ENCODE results near the gene TRIM33. TPM values are rescaled to one million over a fixed set of nuclear protein-coding genes. Genes with fewer than 3 reads are reported as not detected.
"Not testable (repeated sequence)": the region's sequence is repeated elsewhere in the genome, so short reads cannot be mapped to it uniquely, and the experiment has no call there.

TRIM33 gene
- total and polyA plus RNA-seq, 2 of the 8 experiments (the other 6 are each of a cell fraction or from before 2014, with no cell fraction given), result 17.1 to 52.3 TPM

DNA sequence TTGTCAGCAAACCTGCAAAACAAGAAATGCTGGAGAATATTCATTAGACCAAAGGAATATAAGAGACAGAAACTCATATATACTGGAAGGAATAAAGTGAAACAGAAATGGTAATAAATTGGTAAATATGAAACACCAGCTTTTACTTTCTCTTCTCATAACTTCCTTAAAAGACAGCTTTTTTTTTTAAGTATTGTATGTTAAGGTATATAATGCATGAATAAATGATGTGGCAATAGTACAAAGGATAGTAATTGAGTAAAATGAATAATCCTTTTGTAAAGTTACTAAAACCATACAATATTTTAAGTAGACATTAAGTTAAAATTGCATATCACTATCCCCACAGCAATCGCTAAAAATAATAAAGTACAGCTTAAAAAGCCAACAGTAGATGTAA is 64.8 kb downstream of the TRIM33 start (continued):
- TF ChIP-seq, protein P1, sequence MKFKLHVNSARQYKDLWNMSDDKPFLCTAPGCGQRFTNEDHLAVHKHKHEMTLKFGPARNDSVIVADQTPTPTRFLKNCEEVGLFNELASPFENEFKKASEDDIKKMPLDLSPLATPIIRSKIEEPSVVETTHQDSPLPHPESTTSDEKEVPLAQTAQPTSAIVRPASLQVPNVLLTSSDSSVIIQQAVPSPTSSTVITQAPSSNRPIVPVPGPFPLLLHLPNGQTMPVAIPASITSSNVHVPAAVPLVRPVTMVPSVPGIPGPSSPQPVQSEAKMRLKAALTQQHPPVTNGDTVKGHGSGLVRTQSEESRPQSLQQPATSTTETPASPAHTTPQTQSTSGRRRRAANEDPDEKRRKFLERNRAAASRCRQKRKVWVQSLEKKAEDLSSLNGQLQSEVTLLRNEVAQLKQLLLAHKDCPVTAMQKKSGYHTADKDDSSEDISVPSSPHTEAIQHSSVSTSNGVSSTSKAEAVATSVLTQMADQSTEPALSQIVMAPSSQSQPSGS (IDR thresholded peaks at IDR 0.05; ENCODE audit: low read length), result no peak
- TF ChIP-seq JUN (IDR thresholded peaks at IDR 0.05; ENCODE audit: low read depth, low read length), result no peak
- TF ChIP-seq SUZ12 (IDR thresholded peaks at IDR 0.05; ENCODE audit: low read length), result no peak
- TF ChIP-seq KDM5A (IDR thresholded peaks at IDR 0.05; ENCODE audit: low read length), result no peak
- no peak for TF ChIP-seq CTBP2 (IDR thresholded peaks at IDR 0.05; ENCODE audit: borderline replicate concordance, insufficient read depth, insufficient read length, low read length)
- TF ChIP-seq SP2 (IDR thresholded peaks at IDR 0.05; ENCODE audit: low read length), result no peak
- TF ChIP-seq SIN3A (conservative IDR thresholded peaks at IDR 0.05 in 1 of 2, IDR thresholded peaks at IDR 0.05 in 1 of 2; ENCODE audit: low read depth in 1 of 2, low read length in 2 of 2), result no peak

- H3K4me1 ChIP-seq (replicated peaks in 1 of 4; ENCODE audit: control insufficient read depth in 3 of 4, insufficient read depth in 4 of 4, low read length in 3 of 4); POLR2A ChIA-PET (ENCODE audit: partially characterized antibody): not testable (repeated sequence)
These were observed 67.8 kb downstream of the TRIM33 start for GRCh38 chr1:114443226-114443625.

More at GRCh38 chr1:114443226-114443625, 67.8 kb downstream of the TRIM33 start:
- not testable (repeated sequence) for H2BK12ac ChIP-seq (ENCODE audit: low read depth, low read length); H3K4me3 ChIP-seq (ENCODE audit: extremely low read depth in 1 of 4, insufficient read depth in 2 of 4, low read depth in 3 of 4, low read length in 4 of 4); H3K9me3 ChIP-seq (ENCODE audit: insufficient read depth in 2 of 2, low read depth in 1 of 2, low read length in 1 of 2); H3K4me2 ChIP-seq (ENCODE audit: insufficient read depth in 1 of 2, low read depth in 2 of 2, low read length in 2 of 2); H3K14ac ChIP-seq (ENCODE audit: insufficient read length); H2AK5ac ChIP-seq (ENCODE audit: low read depth, low read length); H3K27ac ChIP-seq (ENCODE audit: low read depth, low read length); H3K27me3 ChIP-seq (replicated peaks in 1 of 4; ENCODE audit: control insufficient read depth in 3 of 4, extremely low read depth in 1 of 4, insufficient read depth in 3 of 4, low read length in 3 of 4); H2BK20ac ChIP-seq (ENCODE audit: low read length); H4K20me1 ChIP-seq (replicated peaks in 1 of 2; ENCODE audit: control insufficient read depth in 1 of 2, insufficient read depth in 2 of 2, low read length in 2 of 2); H3K23me2 ChIP-seq (ENCODE audit: low read depth, low read length); H3K56ac ChIP-seq (replicated peaks; ENCODE audit: insufficient read length, low read depth, low read length); FAIRE-seq; H2BK15ac ChIP-seq (ENCODE audit: low read length); H3K4ac ChIP-seq (replicated peaks; ENCODE audit: insufficient read length, low read depth, low read length); H2BK5ac ChIP-seq (ENCODE audit: low read depth, low read length); H4K8ac ChIP-seq (ENCODE audit: extremely low read depth, insufficient read depth, low read length); H3K79me1 ChIP-seq (ENCODE audit: low read depth, low read length); H2BK120ac ChIP-seq (replicated peaks; ENCODE audit: low read depth, low read length); H3K9ac ChIP-seq (replicated peaks in 1 of 4; ENCODE audit: extremely low read depth in 1 of 4, low read depth in 3 of 4, low read length in 3 of 4); H3K23ac ChIP-seq (ENCODE audit: insufficient read length); H4K91ac ChIP-seq (replicated peaks; ENCODE audit: insufficient read length, low read length); DNase-seq (ENCODE audit: low read depth in 1 of 2, low spot score in 2 of 2); H4K5ac ChIP-seq (ENCODE audit: insufficient read length, low read depth, low read length); H2AFZ ChIP-seq (ENCODE audit: low read length); H3K18ac ChIP-seq (ENCODE audit: extremely low read depth, low read length)
- CTCF ChIA-PET (ENCODE audit: partially characterized antibody), result interaction anchor here (0.6 kb wide), 1 partner anchor 17 kb away, joined by 4 read pairs; no protein-coding TSS in a partner anchor
- peaks cover 0 to 19% (median 3%) of the 10 kb centered on the region in 4 experiments; a peak in 3 of 8 replicates for H3K36me3 ChIP-seq (ENCODE audit: control insufficient read depth in 2 of 4, insufficient read depth in 4 of 4, low read length in 3 of 4)
- peaks cover 0 to 14% of the 10 kb centered on the region in 2 experiments; a peak in 2 of 4 replicates for H3K79me2 ChIP-seq (ENCODE audit: control insufficient read depth in 1 of 2, insufficient read depth in 2 of 2, low read length in 2 of 2)
- WGBS, 2 experiments (ENCODE audit: extremely low coverage in 1 of 2, insufficient coverage in 1 of 2, insufficient read length in 1 of 2, insufficient replicate concordance in 2 of 2, low coverage in 1 of 2, low lambda C conversion rate in 2 of 2, missing lambda C conversion rate in 1 of 2), result 93% methylated on average over 4 of the region's 4 CpGs; no CpG with 5 or more reads in 1 of the 2 experiments
